HG03439 (cell line): ENCODE measurements around the gene MYEOV.

Experiments used
- ATAC-seq: cut with Tn5 transposase; IDR thresholded peaks from one replicate; pipeline ENCODE4 v1.9.1; 2021; ENCODE audit warnings: mild to moderate bottlenecking, moderate library complexity; ENCODE audit not compliant: unreplicated experiment

MYEOV gene

GRCh38 chr11:69293819-69294505 lies at the start of gene MYEOV:
MYEOV (plus strand) TSS chr11:69294155; CDS start chr11:69295355, 1,200 bp downstream.
- ATAC-seq = no peak

- ATAC-seq = no peak
Observed at GRCh38 chr11:69244266-69244665, 49.7 kb upstream of the MYEOV start.

DNA sequence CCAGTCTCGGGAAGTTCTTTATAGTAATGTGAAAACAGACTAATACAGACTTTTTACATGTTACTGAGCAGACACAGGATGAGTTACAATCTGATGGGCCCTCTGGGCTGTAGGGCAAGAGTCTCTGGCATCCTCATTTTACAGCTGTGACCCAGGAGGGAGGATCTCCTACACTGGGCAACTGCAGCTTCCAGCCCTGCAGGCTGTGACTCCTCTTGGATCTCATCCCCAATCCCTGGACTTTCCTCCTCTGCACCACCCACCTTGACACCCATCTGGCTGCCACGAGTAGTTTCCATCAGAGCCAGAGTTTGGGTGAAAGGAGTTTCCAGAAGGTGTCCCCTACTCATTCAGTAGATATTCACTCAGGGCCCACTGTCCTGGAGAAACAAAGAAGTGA lies 48.9 kb upstream of the MYEOV start:
- ATAC-seq = no peak

- no peak for ATAC-seq
Observed at GRCh38 chr11:69245491-69246345, 48.2 kb upstream of the MYEOV start.

- ATAC-seq = no peak
Observed at GRCh38 chr11:69249311-69250185, 44.4 kb upstream of the MYEOV start.

DNA sequence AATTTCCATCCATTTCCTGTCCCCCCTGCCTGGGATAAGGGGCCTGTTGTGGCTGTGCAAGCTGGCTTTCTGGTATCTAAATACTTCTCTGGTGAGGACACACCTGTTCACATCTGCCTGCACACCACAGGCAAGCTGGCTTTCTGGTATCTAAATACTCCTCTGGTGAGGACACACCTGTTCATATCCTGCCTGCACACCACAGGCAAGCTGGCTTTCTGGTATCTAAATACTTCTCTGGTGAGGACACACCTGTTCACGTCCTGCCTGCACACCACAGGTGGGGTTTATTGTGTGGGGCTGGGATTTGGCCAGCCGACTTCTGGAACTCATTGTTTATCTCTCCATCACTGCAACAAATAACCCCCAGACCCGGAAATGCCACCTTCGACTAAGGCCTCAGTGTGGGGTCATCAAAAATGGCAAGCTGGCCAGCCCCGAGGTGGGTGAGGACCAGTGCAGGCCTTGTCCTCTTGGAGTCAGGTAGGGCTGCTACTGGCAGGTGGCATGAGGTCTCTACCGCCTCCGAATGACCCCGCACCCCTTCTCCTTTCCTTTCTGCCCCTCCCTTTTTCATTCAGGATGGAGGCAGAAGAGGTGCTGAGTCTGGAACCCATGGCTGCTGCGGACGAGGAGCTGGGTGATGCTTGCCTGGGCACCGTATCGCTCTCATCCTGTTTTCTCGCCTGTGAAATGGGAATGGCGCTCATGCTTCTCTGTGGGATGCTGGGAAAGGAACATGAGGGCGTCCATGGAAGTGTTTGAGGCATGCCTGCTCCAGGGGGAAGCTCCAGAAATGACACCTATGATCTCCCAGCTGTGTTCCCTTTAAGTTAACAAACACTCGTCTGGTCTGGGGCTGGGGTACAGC lies 43.5 kb upstream of the MYEOV start:
- no peak for ATAC-seq

- no peak for ATAC-seq
Observed at GRCh38 chr11:69251057-69251393, 42.9 kb upstream of the MYEOV start.

- ATAC-seq = no peak
Observed at GRCh38 chr11:69251639-69252489, 42.1 kb upstream of the MYEOV start.

GRCh38 chr11:69252490-69252837 lies 41.5 kb upstream of the MYEOV start:
- no peak for ATAC-seq

DNA sequence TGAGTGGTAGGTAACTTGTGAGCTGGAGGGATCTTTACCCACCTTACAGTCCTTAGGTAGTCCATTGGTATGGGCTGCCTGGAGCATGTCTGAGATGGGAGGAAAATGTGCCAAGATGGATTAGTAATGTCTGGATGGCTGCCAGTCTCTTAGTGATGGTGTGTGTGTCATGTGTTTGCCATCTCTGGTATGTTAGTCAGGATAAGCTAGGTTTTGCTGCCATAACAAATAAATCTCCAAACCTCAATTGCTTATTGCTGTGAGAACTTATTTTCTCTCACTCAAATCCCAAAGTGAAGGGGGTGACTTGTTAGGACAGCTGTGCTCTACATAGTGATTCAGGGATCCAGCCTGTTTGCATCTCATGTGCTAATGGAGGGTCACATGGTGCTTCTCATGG lies 40.9 kb upstream of the MYEOV start:
- ATAC-seq = no peak

- ATAC-seq = no peak
Observed at GRCh38 chr11:69257134-69257533, 36.8 kb upstream of the MYEOV start.

GRCh38 chr11:69257838-69258658 lies 35.9 kb upstream of the MYEOV start:
- ATAC-seq = no peak

DNA sequence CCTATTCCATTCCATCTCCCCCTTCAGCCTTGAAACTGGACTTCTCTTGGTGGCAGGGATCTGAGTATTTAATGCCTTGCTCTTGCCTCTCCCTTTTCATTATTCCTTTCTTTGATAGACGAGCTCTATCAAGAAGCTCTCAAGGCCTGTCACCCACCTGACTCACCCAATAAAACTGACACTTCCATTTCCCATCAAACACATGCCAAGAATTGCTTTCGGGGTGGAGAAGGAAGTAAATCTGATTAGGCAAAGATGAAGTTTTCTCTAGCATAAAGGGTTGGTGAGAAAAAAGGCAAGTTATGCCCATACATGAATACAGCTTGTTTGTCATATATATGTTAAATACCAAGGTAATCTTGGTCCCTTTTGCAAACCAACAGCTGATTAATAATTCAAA lies 34.9 kb upstream of the MYEOV start:
- no peak for ATAC-seq

DNA sequence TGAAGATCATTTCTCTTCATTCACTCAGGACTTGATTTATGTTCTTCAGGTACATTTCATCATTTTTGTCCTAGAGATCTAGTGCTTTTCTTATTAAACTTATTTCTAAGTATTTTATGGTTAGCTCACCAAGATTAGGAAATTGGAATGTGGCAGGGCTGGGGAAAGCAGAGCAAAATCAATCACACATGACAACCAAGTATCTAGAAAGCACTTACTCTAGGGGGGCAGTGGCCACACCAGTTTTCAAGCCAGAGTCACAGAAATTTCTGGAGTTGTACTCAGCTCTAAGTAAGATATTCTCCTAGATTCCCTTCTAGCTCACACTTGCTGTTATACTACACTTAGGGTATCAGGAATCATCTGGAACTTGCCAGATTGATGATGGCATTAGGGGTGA lies 33.3 kb upstream of the MYEOV start:
- ATAC-seq = no peak

DNA sequence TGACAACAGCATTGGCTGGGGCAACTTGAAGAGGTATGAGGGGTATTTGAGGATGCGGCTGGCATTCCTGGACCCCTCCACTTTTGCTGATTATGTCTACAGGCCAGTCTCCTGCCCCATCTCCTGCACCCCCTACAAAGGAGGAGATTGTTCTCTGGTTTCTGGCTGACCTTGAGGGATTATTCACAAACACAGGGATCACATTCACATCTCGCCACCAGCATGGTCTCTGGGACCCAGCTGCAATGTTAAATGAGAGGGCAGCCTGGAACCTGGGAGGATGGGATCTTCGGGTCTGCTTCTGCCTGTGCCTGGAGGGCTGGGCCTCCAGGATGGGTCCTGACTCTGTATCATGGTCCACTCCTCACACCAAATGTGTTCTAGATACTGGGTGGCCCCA lies 32.8 kb upstream of the MYEOV start:
- no peak for ATAC-seq

- ATAC-seq = no peak
Observed at GRCh38 chr11:69262918-69263735, 30.8 kb upstream of the MYEOV start.

- ATAC-seq = no peak
Observed at GRCh38 chr11:69263736-69264052, 30.3 kb upstream of the MYEOV start.

GRCh38 chr11:69264486-69264885 lies 29.5 kb upstream of the MYEOV start:
- no peak for ATAC-seq
